Omental fat pad (tissue), 4 donors: ENCODE measurements around the gene REEP1. TPM values are rescaled to one million over a fixed set of nuclear protein-coding genes. Genes with fewer than 3 reads are reported as not detected.
A peak's percentile ranks its signal among the peaks of the same experiment; 100 is the strongest.

Experiments
- ATAC-seq: fragments of 150-250 bp; one replicate; pipeline ENCODE4 v1.9.1; 2016; ENCODE audit warnings: mild to moderate bottlenecking, moderate library complexity; ENCODE audit not compliant: low FRiP score
- DNase-seq: peaks from one replicate; pipeline ENCODE4 v3.0.0-alpha.2; 2019; ENCODE audit warnings: low spot score
- total RNA-seq, 4 donors: library from RNA; depleted of rRNA; stranded (reverse); fragments of >200 nt; gene quantifications; one replicate each; pipeline ENCODE4 v1.1.0, GENCODE V29; 2016
- TF ChIP-seq, protein P1 (sequence below), 3 donors: fragments of 450-650 bp; IDR thresholded peaks; one replicate each; pipeline ENCODE4 v1.5.1; 2016 to 2017; ENCODE audit warnings: antibody characterized with exemption in 3 of 3, mild to moderate bottlenecking in 3 of 3, moderate library complexity in 2 of 3

Gene REEP1
- total RNA-seq, 4 donors from 2014 or later = 2.5 to 15.4 (median 4.3) TPM

DNA sequence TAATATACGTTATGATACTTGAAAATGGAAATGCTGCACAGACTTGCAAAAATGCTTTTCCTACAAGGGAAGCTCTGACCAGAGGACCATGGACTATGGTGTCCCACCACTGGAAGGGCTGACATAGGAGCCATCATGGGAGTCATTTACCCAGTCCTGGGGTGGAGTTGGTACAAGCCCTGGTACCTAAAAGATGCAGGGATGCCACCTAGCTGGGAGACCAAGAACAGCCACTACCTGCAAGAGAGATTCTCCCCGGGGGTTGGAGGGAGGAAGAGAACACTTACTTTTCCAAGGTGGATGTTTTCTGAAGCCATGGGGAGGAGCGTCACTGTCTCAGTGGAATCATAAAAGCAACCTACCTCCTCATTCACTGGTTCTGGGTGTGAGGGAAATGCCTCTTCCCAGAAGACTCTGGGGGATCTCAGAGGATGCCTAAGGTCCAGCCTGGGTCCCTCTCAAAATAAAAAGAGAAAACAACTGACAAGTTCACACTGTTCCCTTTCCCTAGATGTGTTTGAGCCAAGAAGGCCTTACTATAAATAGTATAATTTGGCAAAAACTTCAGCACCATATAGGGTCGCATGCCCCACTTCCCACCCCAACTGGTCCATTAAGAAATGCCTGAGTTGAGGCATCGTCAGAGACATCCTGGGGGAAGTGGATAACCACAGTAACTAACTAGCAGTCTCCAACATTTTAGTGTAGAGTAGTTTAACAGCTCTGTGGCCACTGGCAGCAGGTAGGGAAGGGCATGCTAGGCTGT, 39.9 kb downstream of the REEP1 start:
- ATAC-seq (no peak), DNase-seq (no peak)
- TF ChIP-seq, protein P1, sequence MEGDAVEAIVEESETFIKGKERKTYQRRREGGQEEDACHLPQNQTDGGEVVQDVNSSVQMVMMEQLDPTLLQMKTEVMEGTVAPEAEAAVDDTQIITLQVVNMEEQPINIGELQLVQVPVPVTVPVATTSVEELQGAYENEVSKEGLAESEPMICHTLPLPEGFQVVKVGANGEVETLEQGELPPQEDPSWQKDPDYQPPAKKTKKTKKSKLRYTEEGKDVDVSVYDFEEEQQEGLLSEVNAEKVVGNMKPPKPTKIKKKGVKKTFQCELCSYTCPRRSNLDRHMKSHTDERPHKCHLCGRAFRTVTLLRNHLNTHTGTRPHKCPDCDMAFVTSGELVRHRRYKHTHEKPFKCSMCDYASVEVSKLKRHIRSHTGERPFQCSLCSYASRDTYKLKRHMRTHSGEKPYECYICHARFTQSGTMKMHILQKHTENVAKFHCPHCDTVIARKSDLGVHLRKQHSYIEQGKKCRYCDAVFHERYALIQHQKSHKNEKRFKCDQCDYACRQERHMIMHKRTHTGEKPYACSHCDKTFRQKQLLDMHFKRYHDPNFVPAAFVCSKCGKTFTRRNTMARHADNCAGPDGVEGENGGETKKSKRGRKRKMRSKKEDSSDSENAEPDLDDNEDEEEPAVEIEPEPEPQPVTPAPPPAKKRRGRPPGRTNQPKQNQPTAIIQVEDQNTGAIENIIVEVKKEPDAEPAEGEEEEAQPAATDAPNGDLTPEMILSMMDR (IDR thresholded peaks at IDR 0.05) = no peak

DNA sequence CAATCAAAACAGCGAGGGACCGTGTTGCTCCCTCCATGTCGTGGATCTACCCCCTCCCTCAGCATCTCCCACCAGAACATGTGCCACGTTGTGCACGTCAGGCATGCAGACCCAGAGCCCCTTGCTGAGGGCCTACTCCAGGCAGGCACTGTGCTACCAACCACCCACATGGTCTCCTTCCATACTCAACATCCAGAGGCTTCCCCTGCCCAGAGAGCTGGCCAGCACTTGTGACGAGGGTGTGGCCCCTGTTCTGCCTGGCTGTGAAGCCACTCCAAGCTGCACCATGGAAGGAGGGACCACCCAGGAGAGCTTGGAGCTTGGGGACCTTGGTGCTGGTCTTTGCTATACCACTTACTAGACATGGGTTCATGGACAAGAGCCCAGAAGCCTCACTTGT, 40.5 kb downstream of the REEP1 start:
- no peak for ATAC-seq
- TF ChIP-seq, protein P1 (IDR thresholded peaks at IDR 0.05) = no peak
- DNase-seq = no peak

DNA sequence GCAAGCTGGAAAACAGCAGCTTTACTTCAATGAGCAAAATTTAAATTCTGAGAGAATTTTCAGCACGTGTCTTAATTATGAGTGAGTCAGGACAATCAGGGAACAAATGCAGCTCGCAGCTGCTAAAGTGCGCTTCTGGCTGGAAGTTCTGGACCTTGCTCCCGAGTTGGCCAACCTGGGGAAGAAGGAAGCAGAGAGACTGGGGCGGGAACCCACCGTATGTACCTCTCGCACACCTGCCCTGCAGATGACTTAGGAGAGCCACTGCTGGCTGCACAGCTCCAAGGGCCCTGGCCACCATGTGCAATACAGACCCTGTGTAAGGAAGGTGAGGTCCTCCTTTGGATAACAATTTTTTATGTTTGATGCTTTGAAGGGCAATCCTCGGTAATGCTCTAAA, 42.4 kb downstream of the REEP1 start:
- TF ChIP-seq, protein P1 (IDR thresholded peaks at IDR 0.05) = no peak
- ATAC-seq = no peak
- no peak for DNase-seq

DNA sequence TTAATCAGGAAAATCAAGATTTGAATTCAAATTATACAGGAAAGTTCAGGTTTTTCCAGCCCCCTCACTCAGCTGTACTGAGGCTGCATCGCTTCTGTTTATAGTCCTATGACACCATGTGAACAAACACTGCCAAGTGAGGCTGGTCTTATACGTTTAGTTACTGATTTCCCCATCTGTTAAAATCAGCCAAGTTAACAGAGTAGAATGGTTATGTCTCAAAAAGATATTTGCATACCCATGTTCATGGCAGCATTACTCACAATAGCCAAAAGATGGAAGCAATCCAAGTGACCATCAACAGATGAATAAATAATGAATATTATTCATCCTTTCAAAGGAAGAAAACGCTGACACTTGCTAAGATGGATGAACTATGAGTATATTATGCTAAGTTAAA, 43.8 kb downstream of the REEP1 start:
- DNase-seq (no peak), ATAC-seq (peak; percentile 72)
- TF ChIP-seq, protein P1 (IDR thresholded peaks at IDR 0.05) = no peak

DNA sequence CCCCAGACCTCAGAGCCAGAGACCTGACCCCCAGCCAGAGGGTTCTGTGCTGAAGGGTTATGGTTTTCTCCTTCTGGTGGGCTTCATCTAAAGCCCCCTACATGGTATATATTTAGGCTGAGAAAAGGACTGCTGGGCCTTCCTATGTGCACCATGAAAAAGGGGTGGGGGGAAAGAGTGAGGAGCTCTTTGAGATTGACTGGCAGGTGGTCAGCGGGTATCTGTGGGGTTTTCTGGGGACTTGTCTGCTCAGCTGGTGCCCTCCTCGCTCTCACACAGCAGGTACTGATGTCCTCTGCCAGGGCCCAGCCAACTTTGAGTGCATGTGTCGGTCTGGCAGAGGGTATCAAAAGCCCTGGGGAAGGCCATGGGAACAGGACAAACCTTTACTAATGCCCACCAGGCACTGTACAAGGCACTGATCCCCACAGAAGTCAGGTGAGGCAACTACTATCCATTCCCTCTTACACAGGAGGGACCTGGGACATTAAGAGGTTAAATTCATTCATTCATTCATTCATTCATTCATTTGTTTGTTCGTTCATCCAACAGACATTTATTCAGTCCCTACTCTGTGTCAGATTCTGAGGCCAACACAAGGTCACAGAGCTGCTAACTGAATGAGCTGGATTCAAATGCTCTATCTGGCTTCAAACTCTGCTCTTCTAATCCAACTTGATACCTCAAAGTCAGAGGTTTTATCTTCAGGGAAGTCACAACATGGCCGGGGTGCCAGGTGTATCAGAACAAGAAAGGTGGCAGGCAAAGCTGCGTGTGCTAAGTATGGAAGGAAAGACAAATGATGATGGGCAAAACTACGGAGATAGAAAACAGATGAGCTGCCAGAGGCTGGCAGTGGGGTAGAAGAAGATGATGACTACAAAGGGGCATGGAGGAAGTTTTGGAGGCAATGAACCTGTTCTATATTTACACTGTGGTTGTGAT, 44.6 kb downstream of the REEP1 start:
- DNase-seq = no peak
- TF ChIP-seq, protein P1 (IDR thresholded peaks at IDR 0.05) = no peak
- ATAC-seq = no peak

DNA sequence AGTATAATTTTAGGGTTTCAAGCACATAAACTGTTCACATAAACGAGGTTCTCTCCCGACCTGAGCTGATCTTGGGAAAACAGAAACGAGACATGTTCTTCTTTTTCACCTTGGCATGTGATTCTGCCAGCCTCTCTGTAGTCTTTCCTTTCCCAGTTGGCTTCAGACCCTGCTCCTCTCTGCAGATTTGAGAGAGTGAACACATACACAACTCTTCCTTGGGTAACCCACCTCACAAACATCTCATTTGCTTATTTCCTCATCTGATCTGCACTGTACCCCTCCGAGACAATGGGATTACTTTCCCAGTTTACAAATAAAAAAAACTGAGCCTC, 46.1 kb downstream of the REEP1 start:
- no peak for ATAC-seq
- DNase-seq = no peak
- TF ChIP-seq, protein P1 (IDR thresholded peaks at IDR 0.05) = no peak
